IPS-20b (cell line): ENCODE results near the gene PLAGL2.

Experiments
- H3K27ac ChIP-seq: one replicate; pipeline ENCODE4 v1.5.1; 2013; ENCODE audit warnings: low read length
- H3K27me3 ChIP-seq: 2 replicates; pipeline ENCODE4 v1.6.1; 2013; ENCODE audit warnings: mild to moderate bottlenecking, low read length, inconsistent platforms; ENCODE audit not compliant: insufficient read depth
- H3K36me3 ChIP-seq: 2 replicates; pipeline ENCODE4 v1.6.1; 2013; ENCODE audit warnings: low read depth, mild to moderate bottlenecking, inconsistent platforms, low read length, moderate library complexity; ENCODE audit not compliant: insufficient read depth
- H3K4me1 ChIP-seq: 2 replicates; pipeline ENCODE4 v1.6.1; 2013; ENCODE audit warnings: mild to moderate bottlenecking, control low read depth, inconsistent platforms, low read length, moderate library complexity; ENCODE audit not compliant: insufficient read depth
- H3K4me3 ChIP-seq: 2 replicates; pipeline ENCODE4 v1.5.1; 2013; ENCODE audit warnings: mild to moderate bottlenecking, low read length, inconsistent platforms
- H3K9ac ChIP-seq: 2 replicates; pipeline ENCODE4 v1.6.1; 2013; ENCODE audit warnings: low read depth, mild to moderate bottlenecking, inconsistent platforms, low read length, moderate library complexity
- H3K9me3 ChIP-seq: 2 replicates; pipeline ENCODE4 v1.6.1; 2013; ENCODE audit warnings: mild to moderate bottlenecking, low read depth, low read length, inconsistent platforms; ENCODE audit not compliant: insufficient read depth

PLAGL2 gene

DNA sequence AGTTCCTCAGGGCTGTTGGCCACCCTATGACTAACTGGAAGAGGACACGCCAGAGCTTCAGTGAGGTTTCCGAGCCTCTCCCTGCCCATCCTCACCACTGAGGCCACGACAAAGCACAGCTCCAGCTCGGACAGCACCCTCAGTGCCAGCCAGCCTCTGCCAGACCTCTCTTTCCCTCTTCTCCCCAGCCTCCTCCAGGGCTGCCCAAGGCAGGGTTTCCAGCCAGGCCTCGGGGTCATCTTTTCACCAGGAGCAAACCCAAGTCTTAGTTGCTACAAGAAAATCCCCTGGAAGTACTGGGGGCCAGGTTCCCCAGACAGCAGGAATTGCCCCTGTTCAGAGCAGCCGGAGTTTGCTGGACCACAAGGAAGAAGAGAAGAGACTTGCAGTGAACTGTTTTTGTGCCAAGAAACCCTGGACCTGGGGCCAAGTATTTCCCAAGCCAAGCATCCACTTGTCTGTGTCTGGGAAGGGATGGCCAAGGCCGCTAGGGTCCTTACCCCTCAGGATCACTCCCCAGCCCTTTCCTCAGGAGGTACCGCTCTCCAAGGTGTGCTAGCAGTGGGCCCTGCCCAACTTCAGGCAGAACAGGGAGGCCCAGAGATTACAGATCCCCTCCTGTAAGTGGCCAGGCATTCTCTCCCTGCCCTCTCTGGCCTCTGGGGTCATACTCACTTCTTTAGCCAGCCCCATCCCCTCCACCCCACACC, 41.6 kb downstream of the PLAGL2 start:
- Histone ChIP-seq H3K4me3 (no peak overlapping the region), H3K27ac (no peak overlapping the region), H3K27me3 (no peaks in the 10 kb centered on the region), H3K9ac (no peak overlapping the region), H3K4me1 (peaks cover 6% of the 10 kb centered on the region; the same call in 1 of the 2 replicates), H3K36me3 (peaks cover 60% of the 10 kb centered on the region), H3K9me3 (no peaks in the 10 kb centered on the region)

DNA sequence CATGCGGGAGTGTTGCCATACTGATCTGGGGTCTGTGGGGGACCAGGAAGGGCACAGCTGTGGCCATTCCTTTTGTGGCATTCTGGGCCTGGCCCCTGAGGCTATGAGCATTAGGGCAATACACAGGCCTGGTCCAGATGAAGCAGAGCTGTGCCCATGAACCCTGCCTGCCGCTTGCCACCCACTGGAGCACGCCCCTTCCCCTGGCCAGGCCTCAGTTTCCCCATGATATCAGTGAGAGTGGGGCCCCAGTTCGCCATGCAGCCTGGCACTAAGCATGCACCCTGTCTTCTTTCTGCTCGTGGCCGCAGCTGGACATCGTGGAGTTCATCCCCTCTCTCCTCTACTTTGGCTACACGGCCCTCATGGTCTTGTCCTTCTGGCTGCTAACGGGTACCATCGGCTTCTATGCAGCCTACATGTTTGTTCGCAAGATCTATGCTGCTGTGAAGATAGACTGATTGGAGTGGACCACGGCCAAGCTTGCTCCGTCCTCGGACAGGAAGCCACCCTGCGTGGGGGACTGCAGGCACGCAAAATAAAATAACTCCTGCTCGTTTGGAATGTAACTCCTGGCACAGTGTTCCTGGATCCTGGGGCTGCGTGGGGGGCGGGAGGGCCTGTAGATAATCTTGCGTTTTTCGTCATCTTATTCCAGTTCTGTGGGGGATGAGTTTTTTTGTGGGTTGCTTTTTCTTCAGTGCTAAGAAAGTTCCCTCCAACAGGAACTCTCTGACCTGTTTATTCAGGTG, 42.4 kb downstream of the PLAGL2 start:
- Histone ChIP-seq H3K4me1 (peaks cover 6% of the 10 kb centered on the region; the same call in 1 of the 2 replicates), H3K9ac (no peak overlapping the region), H3K9me3 (no peaks in the 10 kb centered on the region), H3K36me3 (peaks cover 65% of the 10 kb centered on the region), H3K4me3 (no peak overlapping the region), H3K27ac (no peak overlapping the region), H3K27me3 (no peaks in the 10 kb centered on the region)

DNA sequence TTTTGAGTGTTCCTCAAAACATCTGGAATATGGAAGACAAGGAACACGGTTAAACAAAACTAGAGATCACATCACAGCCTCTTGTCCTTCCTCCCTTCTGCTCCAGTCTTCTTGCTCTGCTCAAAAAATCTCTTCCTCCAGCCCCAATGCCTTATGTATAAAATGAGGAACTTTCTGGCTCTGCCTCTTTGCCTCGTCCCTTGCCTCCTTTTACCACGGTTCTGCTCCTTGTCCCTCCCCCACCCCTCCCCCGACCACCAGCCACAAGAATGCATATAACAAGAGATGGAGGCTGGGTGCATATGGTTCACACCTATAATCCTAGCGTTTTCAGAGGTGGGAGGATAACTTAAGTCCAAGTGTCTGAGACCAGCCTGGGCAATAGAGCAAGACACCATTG, 43.6 kb downstream of the PLAGL2 start:
- Histone ChIP-seq H3K27ac (no peak overlapping the region), H3K9me3 (no peaks in the 10 kb centered on the region), H3K4me3 (no peak overlapping the region), H3K27me3 (no peaks in the 10 kb centered on the region), H3K36me3 (peaks cover 77% of the 10 kb centered on the region), H3K4me1 (peaks cover 6% of the 10 kb centered on the region; the same call in 1 of the 2 replicates), H3K9ac (no peak overlapping the region)

DNA sequence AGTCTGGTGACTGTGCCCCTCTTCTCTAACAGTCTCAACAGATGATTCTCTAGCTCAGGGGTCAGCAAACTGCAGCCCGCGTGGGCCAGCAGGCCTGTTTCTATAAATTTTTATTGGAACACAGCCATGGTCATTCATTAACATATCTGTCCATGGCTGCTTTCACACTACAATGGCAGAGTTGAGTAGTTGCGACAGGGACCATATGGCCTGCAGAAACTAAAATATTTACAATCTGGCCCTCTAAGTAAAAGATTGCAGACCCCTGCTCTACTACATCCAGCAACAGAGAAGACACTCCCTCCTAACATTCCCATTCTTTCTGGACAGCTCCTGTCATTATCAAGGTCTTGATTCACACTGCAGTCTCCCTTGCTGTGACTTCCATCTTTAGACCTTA, 45.2 kb downstream of the PLAGL2 start:
- H3K36me3 ChIP-seq: peaks cover 90% of the 10 kb centered on the region

DNA sequence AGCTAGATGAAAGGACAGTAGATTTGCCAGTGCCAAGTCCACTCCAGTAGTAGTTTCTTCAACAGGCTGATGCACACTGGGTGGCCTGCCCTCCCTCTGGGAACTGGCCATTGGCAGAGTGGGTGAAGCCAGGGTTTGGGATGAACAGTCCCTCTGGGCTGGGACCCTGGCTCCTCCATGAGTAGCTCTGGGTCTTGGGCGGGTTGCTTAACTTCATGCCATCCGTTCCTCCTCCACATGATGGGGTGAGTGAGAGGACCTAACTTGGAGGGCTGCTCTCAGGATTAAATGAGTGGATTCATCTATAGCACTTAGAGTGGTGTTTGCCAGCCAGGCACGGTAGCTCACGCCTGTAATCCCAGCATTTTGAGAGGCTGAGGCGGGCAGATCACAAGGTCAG, 47.2 kb downstream of the PLAGL2 start:
- Histone ChIP-seq H3K27ac (no peak overlapping the region), H3K36me3 (peaks cover 75% of the 10 kb centered on the region), H3K9ac (no peak overlapping the region), H3K9me3 (no peaks in the 10 kb centered on the region), H3K27me3 (no peaks in the 10 kb centered on the region), H3K4me1 (no peaks in the 10 kb centered on the region), H3K4me3 (no peak overlapping the region)

More for the DNA sequence above, 45.2 kb downstream of the PLAGL2 start:
- Histone ChIP-seq H3K27me3 (no peaks in the 10 kb centered on the region), H3K27ac (no peak overlapping the region), H3K9me3 (no peaks in the 10 kb centered on the region), H3K4me3 (no peak overlapping the region), H3K4me1 (no peaks in the 10 kb centered on the region), H3K9ac (no peak overlapping the region)

DNA sequence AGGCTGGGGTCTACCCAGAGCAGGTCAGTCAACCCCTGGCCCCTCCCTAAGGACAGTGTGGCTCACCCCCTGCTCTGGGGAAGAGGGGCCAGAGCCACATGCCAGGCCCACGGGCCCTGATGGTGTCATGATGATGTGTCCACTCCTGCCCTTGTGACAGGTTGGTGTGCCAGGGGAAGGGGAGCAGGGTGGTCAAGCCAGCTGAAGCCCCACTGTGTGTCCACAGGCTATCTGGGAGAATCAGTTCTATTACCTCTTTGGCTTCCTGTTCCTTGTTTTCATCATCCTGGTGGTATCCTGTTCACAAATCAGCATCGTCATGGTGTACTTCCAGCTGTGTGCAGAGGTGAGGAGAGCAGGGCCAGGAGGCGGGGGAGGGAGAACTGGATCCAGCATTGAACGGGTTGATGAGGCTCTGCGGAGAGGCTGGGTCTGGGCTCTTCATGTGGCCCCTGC, 47.7 kb downstream of the PLAGL2 start:
- Histone ChIP-seq H3K27me3 (no peaks in the 10 kb centered on the region), H3K9me3 (no peaks in the 10 kb centered on the region), H3K4me3 (no peak overlapping the region), H3K36me3 (peaks cover 71% of the 10 kb centered on the region), H3K9ac (no peak overlapping the region), H3K27ac (no peak overlapping the region), H3K4me1 (no peaks in the 10 kb centered on the region)

DNA sequence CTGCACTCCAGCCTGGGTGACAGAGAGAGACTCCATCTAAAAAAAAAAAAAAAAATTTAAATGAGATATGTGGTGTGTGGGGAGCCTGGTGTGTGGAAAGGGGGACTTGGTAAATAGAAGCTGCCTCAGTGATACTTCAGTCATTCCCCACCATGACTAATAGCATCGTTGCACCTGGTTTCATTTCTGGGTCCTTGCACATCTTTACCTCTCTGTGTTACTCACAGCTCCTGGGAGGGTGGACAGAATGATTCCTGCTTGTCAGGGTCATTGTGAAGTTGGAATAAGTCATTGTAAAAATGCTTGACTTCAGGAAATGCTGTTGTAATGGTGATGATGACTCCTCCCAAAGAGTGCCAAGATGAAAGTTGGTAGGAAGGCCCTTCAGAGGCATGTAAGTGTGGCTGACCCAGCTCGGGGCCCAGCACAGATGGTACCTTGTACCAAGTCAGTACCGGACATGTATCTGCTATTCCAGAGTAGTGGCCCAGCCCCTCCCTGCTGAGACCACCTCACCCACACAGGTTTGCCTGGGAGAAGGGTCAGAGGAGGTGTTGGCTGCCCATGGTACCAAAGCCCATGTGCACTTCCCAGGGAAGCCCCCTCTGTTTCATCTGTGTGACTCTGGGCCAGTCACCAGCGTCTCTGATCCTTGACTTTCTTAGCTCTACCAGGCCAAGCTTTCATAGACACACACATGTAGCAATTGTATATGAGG, 48.4 kb downstream of the PLAGL2 start:
- H3K4me1 ChIP-seq: no peaks in the 10 kb centered on the region
- no peak overlapping the region for H3K4me3 ChIP-seq
- no peaks in the 10 kb centered on the region for H3K9me3 ChIP-seq
- no peak overlapping the region for H3K27ac ChIP-seq
- no peak overlapping the region for H3K9ac ChIP-seq
- H3K27me3 ChIP-seq: no peaks in the 10 kb centered on the region
- peaks cover 69% of the 10 kb centered on the region for H3K36me3 ChIP-seq

DNA sequence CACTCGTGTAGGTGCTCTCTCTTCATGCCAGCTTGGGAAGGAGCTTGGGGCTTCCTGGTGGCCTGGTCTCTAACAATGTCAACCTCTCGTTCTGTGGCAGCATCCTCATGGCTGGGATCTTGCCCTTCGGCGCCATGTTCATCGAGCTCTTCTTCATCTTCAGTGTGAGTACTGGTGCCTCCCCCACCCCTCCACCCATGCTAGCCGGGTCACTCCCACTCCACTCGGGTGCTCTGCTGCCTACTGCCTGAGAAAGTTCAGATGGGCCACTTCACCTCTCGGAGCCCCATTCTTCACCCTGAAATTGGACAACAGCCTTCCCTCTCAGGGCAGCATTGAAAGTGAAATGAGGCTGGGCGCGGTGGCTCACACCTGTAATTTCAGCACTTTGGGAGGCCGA, 49.2 kb downstream of the PLAGL2 start:
- Histone ChIP-seq H3K4me3 (no peak overlapping the region), H3K4me1 (no peaks in the 10 kb centered on the region), H3K36me3 (peaks cover 68% of the 10 kb centered on the region), H3K27ac (no peak overlapping the region), H3K9ac (no peak overlapping the region), H3K27me3 (no peaks in the 10 kb centered on the region), H3K9me3 (no peaks in the 10 kb centered on the region)

DNA sequence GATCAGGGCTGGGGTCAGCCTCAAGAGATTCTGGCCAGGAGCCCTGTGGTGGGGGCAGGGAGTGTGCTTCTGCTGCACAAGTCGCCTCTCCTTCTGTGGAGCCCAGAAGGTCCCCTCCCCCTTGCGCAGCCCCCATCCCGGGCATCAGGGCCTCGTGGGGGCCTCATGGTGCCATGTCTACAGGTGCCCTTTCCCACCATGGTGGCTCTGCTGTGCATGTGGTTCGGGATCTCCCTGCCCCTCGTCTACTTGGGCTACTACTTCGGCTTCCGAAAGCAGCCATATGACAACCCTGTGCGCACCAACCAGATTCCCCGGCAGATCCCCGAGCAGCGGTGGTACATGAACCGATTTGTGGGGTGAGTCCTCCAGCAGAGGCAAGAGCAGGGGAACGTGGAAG, 49.9 kb downstream of the PLAGL2 start:
- no peak overlapping the region for H3K27ac ChIP-seq
- H3K9me3 ChIP-seq: no peaks in the 10 kb centered on the region
- H3K4me1 ChIP-seq: no peaks in the 10 kb centered on the region
- H3K27me3 ChIP-seq: no peaks in the 10 kb centered on the region
- peaks cover 70% of the 10 kb centered on the region for H3K36me3 ChIP-seq
- no peak overlapping the region for H3K4me3 ChIP-seq
- H3K9ac ChIP-seq: no peak overlapping the region

DNA sequence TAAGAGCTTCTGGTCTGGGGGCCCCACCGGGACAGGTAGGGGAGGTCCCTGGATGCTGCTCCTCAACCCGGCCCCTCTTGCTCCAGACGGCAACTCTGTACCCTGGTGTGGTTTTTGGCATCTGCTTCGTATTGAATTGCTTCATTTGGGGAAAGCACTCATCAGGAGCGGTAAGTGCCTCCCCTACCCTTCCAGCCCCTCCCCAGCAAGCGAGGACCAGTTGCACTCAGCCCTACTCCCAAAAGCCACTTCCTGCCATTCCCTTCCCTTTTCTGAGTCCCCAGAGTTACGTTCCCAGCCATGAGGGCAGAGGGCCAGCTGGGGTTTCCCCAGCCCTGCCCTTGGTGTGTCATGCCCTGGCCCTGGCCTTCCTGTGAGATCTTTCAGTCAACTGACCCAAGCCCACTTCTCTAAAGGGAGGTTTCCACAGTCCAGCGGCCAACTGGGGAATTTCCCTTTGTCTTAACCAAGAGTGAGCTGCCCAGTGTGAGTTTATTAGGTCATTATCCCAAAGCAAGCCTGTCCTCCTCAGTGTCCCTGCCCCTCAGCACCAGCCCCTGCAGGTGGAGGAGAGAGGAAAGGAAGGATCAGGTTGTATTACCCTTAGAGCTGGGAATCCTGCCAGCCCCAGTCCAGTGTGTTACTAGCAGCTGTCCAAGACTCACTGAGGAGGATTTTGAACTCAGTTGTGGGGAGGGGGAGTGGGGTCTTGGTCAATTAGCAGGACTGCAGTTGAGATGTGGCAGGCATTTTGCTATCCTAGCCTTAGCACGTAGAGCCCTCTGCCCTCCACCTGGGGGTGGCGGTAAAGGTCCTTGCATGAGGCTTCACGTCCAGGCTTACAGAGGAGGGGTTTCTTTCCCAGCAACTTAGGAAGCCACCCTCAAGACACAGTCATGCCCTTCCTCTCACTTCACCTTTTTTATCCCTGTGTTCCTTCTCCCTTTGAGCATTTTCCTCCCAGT, 52.2 kb downstream of the PLAGL2 start:
- Histone ChIP-seq H3K4me3 (no peak overlapping the region), H3K27me3 (no peaks in the 10 kb centered on the region), H3K9ac (no peak overlapping the region), H3K36me3 (peaks cover 67% of the 10 kb centered on the region), H3K4me1 (no peaks in the 10 kb centered on the region), H3K9me3 (no peaks in the 10 kb centered on the region), H3K27ac (no peak overlapping the region)

DNA sequence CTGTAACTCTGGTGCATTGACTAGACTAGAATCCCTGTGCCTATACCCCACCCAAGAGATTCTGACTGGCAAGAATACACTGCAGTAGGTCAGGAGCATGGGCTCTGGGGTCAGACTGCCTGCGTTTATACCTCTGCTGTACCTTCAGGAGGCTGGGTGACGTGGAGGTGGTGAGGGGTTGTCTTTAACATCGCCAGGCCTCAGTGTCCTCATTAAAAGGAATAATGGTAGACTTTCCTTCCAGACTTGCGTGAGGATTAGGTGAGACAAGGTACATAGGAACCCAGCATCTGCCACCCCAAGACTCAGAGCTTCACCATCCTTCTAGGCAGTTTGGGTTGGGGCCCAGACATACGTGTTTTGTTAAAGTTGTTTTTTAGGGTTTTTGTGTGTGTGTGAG, 53.8 kb downstream of the PLAGL2 start:
- H3K4me1 ChIP-seq: no peaks in the 10 kb centered on the region
- H3K27ac ChIP-seq: no peak overlapping the region
- no peaks in the 10 kb centered on the region for H3K27me3 ChIP-seq
- H3K4me3 ChIP-seq: no peak overlapping the region
- H3K36me3 ChIP-seq: peaks cover 67% of the 10 kb centered on the region
- H3K9me3 ChIP-seq: no peaks in the 10 kb centered on the region
- no peak overlapping the region for H3K9ac ChIP-seq
